C4-2B (cell line): ENCODE data around the gene SLC25A36.
"Not testable (repeated sequence)": the region's sequence is repeated elsewhere in the genome, so short reads cannot be mapped to it uniquely, and the experiment has no call there.

Source experiments
- H3K27ac ChIP-seq: fragments of 450-650 bp; 2 replicates; pipeline ENCODE4 v1.5.1; 2017
- ZFX ChIP-seq: fragments of 450-650 bp; IDR thresholded peaks from 2 replicates; pipeline ENCODE4 v1.6.1; 2017
- TF ChIP-seq, protein P1 (sequence below): fragments of 450-650 bp; conservative IDR thresholded peaks from 2 replicates; pipeline ENCODE4 v1.5.1; 2017; ENCODE audit warnings: mild to moderate bottlenecking

SLC25A36 gene

DNA sequence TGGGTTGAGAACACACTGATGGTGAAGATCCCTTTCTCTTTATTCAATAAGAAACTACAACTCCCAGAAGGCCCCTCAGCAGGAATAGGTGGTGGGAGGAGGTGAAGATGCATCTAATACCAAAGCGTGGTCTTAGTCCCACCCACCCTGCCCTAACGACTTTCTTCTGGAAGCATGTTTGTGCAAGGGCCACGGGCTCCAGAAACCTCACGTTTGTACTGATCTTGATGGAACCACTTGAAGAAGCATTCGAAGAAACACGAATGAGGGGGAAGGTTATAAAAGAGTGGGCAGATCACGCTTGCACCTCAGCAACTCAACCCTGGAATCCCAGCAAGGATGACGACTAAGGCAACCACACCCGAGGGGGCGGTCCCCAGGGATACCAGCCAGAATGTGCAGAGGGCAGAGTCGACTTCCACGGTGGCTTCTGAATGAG lies 10.6 kb upstream of the SLC25A36 start:
- no peak overlapping the region for H3K27ac ChIP-seq
- TF ChIP-seq ZFX, result no peak
- TF ChIP-seq, protein P1, sequence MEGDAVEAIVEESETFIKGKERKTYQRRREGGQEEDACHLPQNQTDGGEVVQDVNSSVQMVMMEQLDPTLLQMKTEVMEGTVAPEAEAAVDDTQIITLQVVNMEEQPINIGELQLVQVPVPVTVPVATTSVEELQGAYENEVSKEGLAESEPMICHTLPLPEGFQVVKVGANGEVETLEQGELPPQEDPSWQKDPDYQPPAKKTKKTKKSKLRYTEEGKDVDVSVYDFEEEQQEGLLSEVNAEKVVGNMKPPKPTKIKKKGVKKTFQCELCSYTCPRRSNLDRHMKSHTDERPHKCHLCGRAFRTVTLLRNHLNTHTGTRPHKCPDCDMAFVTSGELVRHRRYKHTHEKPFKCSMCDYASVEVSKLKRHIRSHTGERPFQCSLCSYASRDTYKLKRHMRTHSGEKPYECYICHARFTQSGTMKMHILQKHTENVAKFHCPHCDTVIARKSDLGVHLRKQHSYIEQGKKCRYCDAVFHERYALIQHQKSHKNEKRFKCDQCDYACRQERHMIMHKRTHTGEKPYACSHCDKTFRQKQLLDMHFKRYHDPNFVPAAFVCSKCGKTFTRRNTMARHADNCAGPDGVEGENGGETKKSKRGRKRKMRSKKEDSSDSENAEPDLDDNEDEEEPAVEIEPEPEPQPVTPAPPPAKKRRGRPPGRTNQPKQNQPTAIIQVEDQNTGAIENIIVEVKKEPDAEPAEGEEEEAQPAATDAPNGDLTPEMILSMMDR, result no peak

DNA sequence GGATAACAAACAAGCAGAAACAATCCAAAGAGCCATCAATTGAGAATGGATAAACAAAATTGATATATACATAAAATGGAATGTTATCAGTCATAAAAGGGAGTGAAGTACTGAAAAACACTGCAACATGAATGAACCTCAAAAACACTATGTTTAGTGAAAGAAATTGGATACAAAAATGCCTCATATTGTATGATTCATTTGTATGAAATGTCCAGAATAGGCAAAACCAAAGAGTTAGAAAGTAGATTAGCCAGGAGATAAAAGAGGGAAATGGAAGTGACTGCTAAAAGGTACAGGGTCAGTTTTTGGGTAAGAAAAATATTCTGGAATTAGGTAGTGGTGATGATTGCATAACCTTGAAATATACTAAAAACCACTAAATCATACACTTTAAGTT lies 9.8 kb upstream of the SLC25A36 start:
- no peak overlapping the region for H3K27ac ChIP-seq
- TF ChIP-seq, protein P1, result no peak
- TF ChIP-seq ZFX, result no peak

DNA sequence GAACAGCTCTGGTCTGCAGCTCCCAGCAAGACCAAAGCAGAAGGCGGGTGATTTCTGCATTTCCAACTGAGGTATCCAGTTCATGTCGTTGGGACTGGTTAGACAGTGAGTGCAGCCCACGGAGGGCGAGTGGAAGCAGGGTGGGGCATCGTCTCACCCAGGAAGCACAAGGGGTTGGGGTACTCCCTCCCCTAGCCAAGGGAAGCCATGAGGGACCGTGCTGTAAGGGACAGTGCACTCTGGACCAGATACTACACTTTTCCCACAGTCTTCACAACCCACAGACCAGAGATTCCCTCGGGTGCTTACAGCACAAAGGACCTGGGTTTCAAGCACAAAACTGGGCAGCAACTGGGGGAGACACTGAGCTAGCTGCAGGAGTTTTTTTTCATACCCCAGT lies 8.5 kb upstream of the SLC25A36 start:
- TF ChIP-seq, protein P1, result no peak
- TF ChIP-seq ZFX, result no peak
- H3K27ac ChIP-seq, result no peak overlapping the region

DNA sequence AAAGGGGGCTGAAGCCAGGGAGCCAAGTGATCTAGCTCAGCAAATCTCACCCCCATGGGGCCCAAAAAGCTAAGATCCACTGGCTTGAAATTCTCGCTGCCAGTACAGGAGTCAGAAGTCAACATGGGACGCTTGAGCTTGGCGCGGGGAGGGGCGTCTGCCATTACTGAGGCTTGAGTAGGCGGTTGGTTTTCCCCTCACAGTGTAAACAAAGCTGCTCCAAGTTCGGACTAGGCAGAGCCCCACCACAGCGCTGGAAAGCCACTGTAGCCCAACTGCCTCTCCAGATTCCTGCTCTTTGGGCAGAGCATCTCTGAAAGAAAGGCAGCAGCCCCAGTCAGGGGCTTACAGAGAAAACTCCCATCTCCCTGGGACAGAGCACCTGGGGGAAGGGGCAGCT lies 8.1 kb upstream of the SLC25A36 start:
- TF ChIP-seq, protein P1, result no peak
- TF ChIP-seq ZFX, result no peak
- H3K27ac ChIP-seq, result no peak overlapping the region

DNA sequence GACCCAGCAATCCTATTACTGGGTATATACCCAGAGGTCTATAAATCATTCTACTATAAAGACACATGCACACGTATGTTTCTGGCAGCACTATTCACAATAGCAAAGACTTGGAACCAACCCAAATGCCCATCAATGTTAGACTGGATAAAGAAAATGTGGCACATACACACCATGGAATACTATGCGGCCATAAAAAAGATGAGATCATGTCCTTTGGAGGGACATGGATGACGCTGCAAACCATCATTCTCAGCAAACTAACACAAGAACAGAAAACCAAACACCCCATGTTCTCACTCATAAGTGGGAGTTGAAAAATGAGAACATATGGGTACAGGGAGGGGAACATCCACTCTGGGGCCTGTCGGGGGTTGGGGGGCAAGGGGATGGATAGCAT lies 2.3 kb upstream of the SLC25A36 start:
- H3K27ac ChIP-seq, result not testable (repeated sequence)

DNA sequence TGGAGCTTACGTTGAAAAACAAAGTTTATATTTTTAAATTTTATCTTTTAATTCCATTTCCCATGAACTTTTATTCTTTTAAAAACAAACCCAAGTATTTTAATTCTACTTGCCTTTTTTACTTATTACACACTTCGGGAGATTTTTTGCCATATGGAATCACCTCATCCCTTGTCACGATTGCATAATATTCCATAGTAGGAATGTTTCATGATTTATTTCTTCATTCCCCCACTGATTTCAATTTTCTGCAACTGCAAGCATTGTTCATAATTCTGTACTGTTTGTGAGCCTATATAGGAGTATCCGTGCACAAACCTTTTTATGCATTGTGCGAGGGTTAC lies 574 bp upstream of the SLC25A36 start:
- TF ChIP-seq ZFX, result no peak
- TF ChIP-seq, protein P1, result no peak

DNA sequence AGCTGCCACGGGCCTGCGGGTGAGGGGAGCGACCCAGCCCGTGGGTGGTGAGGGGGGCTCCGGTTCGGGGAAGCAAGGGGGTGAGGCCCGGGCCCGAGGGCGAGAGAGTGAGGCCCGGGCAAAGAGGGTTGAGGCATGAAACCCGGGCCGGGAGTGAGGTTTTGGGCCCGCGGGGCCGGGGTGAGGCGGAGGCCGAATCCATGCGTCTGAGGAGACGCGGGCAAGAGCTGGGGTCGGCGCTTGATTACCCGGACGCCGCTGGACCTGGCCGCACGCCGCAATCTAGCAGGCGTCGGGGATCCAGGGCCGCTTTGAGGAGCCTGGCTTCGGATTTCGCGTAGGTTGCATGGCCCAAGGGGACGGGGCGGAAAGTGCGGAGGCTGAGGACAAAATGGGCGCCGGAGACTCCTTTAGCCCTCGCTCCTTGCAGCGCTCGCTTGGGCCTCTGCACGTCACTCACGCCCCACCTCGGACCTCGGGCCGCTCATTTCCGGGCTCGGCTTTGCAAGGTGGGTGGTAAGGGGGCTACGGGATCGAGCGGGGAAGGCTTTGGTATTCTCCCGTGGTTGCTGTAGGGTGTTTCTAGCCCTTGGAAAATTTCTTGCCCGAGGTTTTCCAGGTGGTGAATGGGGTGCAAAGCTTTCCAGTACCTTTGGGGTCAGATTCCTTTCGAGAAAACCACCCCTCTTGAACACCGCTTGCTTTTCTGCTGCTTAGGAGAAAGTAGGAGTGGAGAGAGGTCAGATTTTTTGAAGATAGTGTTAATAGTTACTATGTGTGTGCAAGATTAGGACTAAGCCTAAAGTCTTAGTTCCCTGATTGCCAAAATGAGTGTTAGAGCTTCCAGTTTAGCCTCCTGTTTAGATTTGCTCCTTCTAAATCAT lies 827 bp downstream of the SLC25A36 start:
- TF ChIP-seq ZFX, result peak; percentile 87
- TF ChIP-seq, protein P1, result no peak
- peak overlapping the region; percentile 88 for H3K27ac ChIP-seq

More for the DNA sequence above, 574 bp upstream of the SLC25A36 start:
- H3K27ac ChIP-seq, result peak overlapping the region; percentile 88
